ENCODE data around the gene EIF4B. TPM values are rescaled to one million over a fixed set of nuclear protein-coding genes. Genes with fewer than 3 reads are reported as not detected.

EIF4B gene
- total RNA-seq, 1 donor from 2014 or later, result 336 TPM

DNA sequence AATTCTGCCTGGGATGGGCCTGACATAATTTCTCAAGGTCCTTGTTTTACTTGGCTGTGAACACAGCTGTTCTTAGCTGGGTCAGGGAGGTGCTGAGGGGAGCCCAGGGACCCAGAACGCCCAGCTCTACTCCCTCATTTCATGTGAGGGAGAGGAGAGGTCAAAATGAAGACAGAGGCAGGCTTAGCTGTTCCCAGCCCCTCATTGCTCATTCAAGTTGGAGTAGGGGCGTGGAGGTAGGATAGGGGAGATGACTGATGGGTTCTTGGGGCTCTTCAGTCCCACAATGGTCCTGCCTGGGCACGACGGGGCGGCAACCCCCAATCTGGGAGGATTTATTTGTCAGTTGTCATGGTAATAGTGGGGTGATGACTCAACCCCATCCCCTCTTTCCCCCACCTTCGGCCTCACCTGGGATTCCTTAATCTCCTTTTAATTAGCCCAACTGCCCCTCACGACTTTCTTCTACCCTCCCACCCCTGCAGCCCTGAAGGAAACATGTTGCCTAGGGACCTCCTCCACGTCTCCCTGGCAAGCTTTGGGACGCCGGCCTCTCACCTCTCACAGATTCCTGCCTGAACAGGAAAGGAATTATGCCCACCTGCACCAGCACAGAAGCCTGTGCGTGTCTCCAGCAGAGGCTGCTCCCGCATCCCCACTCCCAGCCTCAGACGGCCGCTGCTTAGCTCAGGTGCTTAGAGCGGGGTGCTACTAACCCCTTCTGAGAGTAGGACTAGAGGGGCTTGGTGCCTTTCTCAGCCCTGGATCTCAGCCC lies 62.7 kb downstream of the EIF4B start:
- DNase-seq (ENCODE audit: low spot score), result peak; percentile 84
- H3K9me3 Mint-ChIP-seq (ENCODE audit: low read depth), result no peaks in the 10 kb centered on the region
- H3K27me3 Mint-ChIP-seq (ENCODE audit: low read depth), result no peaks in the 10 kb centered on the region
- no peak overlapping the region for H3K4me3 Mint-ChIP-seq (ENCODE audit: unreplicated experiment)
- H3K4me1 Mint-ChIP-seq (ENCODE audit: low read depth), result peaks cover 74% of the 10 kb centered on the region
- H3K27ac Mint-ChIP-seq (ENCODE audit: unreplicated experiment), result peak overlapping the region; percentile 22
- H3K36me3 Mint-ChIP-seq (ENCODE audit: low read depth), result peaks cover 26% of the 10 kb centered on the region
- TF ChIP-seq, protein P1, sequence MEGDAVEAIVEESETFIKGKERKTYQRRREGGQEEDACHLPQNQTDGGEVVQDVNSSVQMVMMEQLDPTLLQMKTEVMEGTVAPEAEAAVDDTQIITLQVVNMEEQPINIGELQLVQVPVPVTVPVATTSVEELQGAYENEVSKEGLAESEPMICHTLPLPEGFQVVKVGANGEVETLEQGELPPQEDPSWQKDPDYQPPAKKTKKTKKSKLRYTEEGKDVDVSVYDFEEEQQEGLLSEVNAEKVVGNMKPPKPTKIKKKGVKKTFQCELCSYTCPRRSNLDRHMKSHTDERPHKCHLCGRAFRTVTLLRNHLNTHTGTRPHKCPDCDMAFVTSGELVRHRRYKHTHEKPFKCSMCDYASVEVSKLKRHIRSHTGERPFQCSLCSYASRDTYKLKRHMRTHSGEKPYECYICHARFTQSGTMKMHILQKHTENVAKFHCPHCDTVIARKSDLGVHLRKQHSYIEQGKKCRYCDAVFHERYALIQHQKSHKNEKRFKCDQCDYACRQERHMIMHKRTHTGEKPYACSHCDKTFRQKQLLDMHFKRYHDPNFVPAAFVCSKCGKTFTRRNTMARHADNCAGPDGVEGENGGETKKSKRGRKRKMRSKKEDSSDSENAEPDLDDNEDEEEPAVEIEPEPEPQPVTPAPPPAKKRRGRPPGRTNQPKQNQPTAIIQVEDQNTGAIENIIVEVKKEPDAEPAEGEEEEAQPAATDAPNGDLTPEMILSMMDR (IDR thresholded peaks at IDR 0.05), result no peak

DNA sequence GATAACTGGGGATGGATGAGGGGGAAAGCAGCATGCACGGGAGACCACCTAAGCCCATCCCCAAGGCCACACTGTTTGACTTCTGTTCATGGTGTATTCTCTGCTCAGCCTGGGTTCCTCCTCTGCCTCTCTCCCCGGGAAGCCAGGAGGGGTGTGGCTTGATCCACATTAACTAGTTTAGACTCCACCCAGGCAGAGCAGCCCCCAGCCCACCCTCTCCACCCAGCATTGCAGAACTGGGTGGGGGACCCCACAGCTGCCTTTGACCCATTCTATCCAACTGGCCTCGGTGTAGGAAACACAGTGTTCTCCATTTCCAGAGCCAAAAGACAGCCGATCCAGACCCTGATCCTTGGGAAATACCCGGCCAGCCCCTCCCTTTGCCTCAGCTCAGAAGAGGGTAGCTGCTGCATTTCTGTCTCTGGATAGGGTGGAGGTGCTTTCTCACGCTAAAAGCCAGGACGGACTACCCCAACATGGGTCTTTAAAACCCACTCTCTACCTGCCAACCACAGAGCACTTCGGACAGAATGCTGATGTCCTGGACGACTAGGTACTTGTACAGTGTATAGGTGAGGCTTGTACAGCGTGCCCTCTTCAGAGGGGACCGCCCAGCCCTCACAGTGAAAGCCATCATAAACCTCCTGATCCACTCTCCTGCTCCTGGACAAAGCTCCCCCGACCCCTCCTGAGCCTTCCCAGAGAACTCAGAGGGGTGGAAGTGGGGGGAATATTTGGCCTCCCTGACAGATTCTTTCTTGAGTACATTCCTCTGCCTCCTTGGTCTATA lies 63.6 kb downstream of the EIF4B start:
- TF ChIP-seq, protein P1 (IDR thresholded peaks at IDR 0.05), result no peak
- H3K9me3 Mint-ChIP-seq (ENCODE audit: low read depth), result no peaks in the 10 kb centered on the region
- H3K27ac Mint-ChIP-seq (ENCODE audit: unreplicated experiment), result peak overlapping the region; percentile 22
- peaks cover 34% of the 10 kb centered on the region for H3K36me3 Mint-ChIP-seq (ENCODE audit: low read depth)
- H3K4me3 Mint-ChIP-seq (ENCODE audit: unreplicated experiment), result no peak overlapping the region
- H3K27me3 Mint-ChIP-seq (ENCODE audit: low read depth), result no peaks in the 10 kb centered on the region
- peaks cover 71% of the 10 kb centered on the region for H3K4me1 Mint-ChIP-seq (ENCODE audit: low read depth)
- DNase-seq (ENCODE audit: low spot score), result peak; percentile 47

DNA sequence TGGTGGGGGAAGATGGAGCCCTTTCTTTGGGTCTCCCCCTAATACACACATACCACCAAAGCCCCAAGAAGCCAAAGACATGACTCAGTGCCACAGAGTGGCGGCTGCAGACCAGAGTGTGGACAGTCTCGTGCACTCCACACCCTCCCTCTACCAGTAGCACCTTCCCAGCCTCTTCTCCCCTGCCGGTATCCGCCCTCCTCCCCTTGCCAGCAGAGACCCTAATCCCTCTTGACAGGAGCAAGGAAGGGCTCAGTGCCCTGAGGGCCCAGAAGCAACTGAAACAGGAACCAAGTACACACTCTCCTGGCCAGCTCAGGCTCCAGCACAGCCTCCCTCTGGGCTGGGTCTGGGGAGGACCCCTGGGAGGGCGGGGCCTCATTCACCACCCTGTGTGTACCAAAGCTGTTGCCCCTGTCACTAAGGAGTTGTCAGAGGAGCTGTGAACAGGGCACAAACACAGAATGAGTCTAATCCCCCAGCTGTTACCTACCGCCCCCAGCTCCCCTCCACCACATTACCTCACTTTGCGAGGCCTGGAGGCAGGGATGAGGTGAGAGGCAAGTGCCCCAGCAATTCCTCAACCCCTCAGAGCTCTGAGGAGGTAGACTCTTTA lies 64.7 kb downstream of the EIF4B start:
- peaks cover 37% of the 10 kb centered on the region for H3K36me3 Mint-ChIP-seq (ENCODE audit: low read depth)
- peaks cover 60% of the 10 kb centered on the region for H3K4me1 Mint-ChIP-seq (ENCODE audit: low read depth)
- no peak overlapping the region for H3K27ac Mint-ChIP-seq (ENCODE audit: unreplicated experiment)
- TF ChIP-seq, protein P1 (IDR thresholded peaks at IDR 0.05), result no peak
- H3K27me3 Mint-ChIP-seq (ENCODE audit: low read depth), result no peaks in the 10 kb centered on the region
- no peaks in the 10 kb centered on the region for H3K9me3 Mint-ChIP-seq (ENCODE audit: low read depth)
- no peak overlapping the region for H3K4me3 Mint-ChIP-seq (ENCODE audit: unreplicated experiment)
- peak; percentile 54 for DNase-seq (ENCODE audit: low spot score)

DNA sequence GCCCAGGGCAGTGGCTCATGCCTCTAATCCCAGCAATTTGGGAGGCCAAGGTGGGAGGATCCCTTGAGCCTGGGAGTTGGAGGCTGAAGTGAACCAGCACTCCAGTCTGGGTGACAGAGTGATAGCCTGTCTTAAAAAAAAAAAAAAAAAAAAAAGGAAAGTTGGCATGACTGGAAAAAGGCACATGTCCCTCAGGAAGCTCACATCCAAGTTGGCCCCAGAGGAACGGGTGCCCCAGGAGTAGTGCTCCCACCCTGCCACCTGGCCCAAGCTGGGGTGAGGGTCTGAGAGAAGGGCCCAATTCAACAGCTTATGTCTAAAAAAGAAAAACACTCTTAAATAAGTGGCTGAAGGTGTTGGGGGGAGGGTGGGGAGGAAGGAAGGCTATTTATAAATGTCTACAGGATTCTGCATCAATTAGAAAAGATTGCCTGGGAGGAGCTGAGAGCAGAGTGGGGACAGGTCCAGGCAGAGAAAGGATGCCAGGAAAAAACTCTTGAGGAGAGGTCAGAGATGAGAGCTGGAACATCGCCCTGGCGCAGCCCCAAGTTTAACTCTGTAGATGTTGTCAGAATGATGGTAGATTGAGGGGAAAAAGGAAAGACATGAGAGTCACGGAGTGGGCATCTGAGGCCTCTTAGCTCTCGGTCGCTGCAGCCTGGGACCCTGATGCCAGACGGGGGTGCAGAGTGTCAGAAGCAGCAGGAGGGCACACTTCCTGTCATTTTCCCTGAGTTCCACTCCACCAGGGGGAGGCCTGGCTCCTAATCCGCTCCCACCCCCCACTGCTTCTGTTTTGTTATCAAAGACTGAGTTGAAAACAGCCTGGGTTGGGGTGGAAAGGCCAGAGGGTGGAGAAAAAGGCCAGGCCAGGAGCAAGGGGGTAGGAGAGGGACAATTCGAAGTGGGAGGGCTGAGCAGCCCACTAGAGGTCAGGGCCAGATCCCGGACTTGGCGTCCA lies 65.6 kb downstream of the EIF4B start:
- H3K9me3 Mint-ChIP-seq (ENCODE audit: low read depth), result no peaks in the 10 kb centered on the region
- peaks cover 36% of the 10 kb centered on the region for H3K36me3 Mint-ChIP-seq (ENCODE audit: low read depth)
- TF ChIP-seq, protein P1 (IDR thresholded peaks at IDR 0.05), result peak; percentile 53
- H3K4me1 Mint-ChIP-seq (ENCODE audit: low read depth), result peaks cover 52% of the 10 kb centered on the region
- peak overlapping the region; percentile 33 for H3K27ac Mint-ChIP-seq (ENCODE audit: unreplicated experiment)
- H3K27me3 Mint-ChIP-seq (ENCODE audit: low read depth), result no peaks in the 10 kb centered on the region
- no peak overlapping the region for H3K4me3 Mint-ChIP-seq (ENCODE audit: unreplicated experiment)
- peak; percentile 48 for DNase-seq (ENCODE audit: low spot score)
